GM13976 (cell line): Measurements from ENCODE around the gene NRG3.

ENCODE experiments used
- DNase-seq: peaks from one replicate; pipeline ENCODE4 v3.0.0; 2012; ENCODE audit warnings: low spot score
- CTCF ChIP-seq: IDR thresholded peaks from 2 replicates; pipeline ENCODE4 v1.5.1; 2012; ENCODE audit warnings: borderline replicate concordance, mild to moderate bottlenecking; ENCODE audit not compliant: insufficient read depth; ENCODE audit errors: extremely low read depth, missing control alignments, control extremely low read depth
- in situ Hi-C: fragments of 300-500 bp; cut with MboI; formaldehyde crosslinking; loops from one replicate; pipeline ENCODE4 v1.12.0; 2022; ENCODE audit warnings: low sequenced_read_pairs, mixed read lengths, inconsistent platforms; ENCODE audit not compliant: unreplicated experiment

NRG3 gene

GRCh38 chr10:82238291-82238690 lies 363.3 kb downstream of the NRG3 start:
- in situ Hi-C loops, result no loop called here
- TF ChIP-seq CTCF, result no peak
- no peak for DNase-seq

- in situ Hi-C loops, result no loop called here
- no peak for TF ChIP-seq CTCF
- no peak for DNase-seq
Measured at GRCh38 chr10:82240408-82240807, 365.4 kb downstream of the NRG3 start.

DNA sequence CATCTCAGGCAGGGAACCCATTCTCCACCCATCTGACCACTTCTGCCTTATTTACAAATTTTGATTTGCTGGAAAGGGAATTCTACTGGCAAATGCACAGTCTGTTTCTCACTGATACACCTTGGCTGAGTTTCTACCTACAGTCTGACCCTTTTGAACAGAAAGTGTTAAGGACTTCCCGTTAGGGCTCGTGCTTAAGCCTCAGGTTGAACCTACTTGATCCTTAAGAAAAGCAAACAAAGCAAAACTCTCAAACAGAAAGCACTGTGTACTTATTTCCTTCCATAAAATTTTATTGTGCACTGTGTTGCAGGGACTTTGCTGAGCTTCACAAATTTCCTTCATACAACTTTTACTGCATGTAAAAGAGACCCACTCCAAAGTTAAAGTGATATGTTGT lies 367.8 kb downstream of the NRG3 start:
- no peak for DNase-seq
- TF ChIP-seq CTCF, result no peak
- in situ Hi-C loops, result no loop called here

DNA sequence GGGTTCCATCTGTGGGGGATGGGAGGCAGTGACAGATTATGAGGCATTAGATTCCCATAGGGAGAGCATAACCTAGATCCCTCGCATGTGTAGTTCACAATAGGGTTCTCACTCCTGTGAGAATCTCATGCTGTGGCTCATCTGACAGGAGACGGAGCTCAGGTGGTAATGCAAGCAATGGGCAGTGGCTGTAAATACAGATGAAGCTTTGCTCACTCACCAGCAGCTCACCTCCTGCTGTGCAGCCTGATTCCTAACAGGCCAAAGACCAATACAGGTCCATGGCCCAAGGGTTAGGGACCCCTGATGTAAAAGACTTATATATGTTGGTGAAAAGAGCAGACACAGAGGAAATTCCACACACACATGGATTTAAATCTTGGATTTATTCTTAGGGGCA lies 370.2 kb downstream of the NRG3 start:
- DNase-seq, result no peak
- in situ Hi-C loops, result no loop called here
- no peak for TF ChIP-seq CTCF

GRCh38 chr10:82245906-82246560 lies 371.0 kb downstream of the NRG3 start:
- in situ Hi-C loops, result no loop called here

GRCh38 chr10:82249141-82249540 lies 374.1 kb downstream of the NRG3 start:
- in situ Hi-C loops, result no loop called here
- TF ChIP-seq CTCF, result no peak
- no peak for DNase-seq

More at GRCh38 chr10:82245906-82246560, 371.0 kb downstream of the NRG3 start:
- no peak for TF ChIP-seq CTCF
- DNase-seq, result no peak
